ENCODE data around the gene MNAT1.

- TF ChIP-seq CTCF (IDR thresholded peaks at IDR 0.05) (no peak), POLR2A (IDR thresholded peaks at IDR 0.05) (no peak)
Observed at GRCh38 chr14:60786905-60787304, 52.3 kb downstream of the MNAT1 start.

Measured in testis (tissue), 2 donors.